Measurements from ENCODE around the gene SOWAHD. TPM values are rescaled to one million over a fixed set of nuclear protein-coding genes. Genes with fewer than 3 reads are reported as not detected.

The SOWAHD gene
- total RNA-seq, 1 donor from 2014 or later: 0.91 TPM

DNA sequence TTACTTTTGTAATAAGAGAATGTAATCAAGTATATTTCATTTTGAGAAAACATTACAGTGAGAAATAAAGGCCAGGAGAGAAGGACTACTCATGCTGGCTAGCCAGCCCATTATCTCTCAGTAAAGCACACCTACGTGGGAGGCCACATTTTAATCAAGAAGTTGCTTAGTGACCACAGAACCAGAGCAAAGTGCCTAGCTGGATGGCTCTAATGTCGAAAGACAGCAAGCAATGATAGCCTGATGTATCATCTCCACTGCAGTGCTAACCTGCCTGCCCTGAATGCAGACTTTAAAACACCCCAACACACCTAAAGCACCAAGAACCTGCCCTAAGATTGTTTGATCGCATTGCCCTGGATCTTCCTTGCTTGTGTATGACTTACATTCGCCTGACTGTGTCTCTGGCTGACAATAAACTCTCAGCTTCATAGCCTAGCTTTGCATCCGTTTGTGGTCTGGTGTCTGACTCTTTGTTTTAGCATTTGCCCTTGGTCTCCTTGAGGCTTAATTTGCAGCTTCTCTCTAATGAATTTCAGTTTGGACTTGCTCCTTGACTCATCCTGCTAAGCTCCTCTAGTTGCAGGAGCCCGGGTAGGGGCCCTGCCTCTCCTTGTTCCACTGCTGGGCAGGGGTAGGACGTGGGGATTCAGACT lies 31.4 kb upstream of the SOWAHD start:
- TF ChIP-seq, protein P1, sequence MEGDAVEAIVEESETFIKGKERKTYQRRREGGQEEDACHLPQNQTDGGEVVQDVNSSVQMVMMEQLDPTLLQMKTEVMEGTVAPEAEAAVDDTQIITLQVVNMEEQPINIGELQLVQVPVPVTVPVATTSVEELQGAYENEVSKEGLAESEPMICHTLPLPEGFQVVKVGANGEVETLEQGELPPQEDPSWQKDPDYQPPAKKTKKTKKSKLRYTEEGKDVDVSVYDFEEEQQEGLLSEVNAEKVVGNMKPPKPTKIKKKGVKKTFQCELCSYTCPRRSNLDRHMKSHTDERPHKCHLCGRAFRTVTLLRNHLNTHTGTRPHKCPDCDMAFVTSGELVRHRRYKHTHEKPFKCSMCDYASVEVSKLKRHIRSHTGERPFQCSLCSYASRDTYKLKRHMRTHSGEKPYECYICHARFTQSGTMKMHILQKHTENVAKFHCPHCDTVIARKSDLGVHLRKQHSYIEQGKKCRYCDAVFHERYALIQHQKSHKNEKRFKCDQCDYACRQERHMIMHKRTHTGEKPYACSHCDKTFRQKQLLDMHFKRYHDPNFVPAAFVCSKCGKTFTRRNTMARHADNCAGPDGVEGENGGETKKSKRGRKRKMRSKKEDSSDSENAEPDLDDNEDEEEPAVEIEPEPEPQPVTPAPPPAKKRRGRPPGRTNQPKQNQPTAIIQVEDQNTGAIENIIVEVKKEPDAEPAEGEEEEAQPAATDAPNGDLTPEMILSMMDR (IDR thresholded peaks at IDR 0.05; ENCODE audit: unreplicated experiment): no peak
- Mint-ChIP-seq H3K27ac (no peak overlapping the region), H3K9me3 (ENCODE audit: low read depth) (peaks cover 7% of the 10 kb centered on the region), H3K27me3 (peaks cover 3% of the 10 kb centered on the region), H3K36me3 (ENCODE audit: insufficient read depth) (no peaks in the 10 kb centered on the region), H3K4me1 (ENCODE audit: low read depth) (no peaks in the 10 kb centered on the region), H3K4me3 (ENCODE audit: low read depth) (no peak overlapping the region)
- DNase-seq (ENCODE audit: low spot score, unreplicated experiment): no peak

- H3K27ac Mint-ChIP-seq: no peak overlapping the region
- no peak for DNase-seq (ENCODE audit: low spot score, unreplicated experiment)
- no peaks in the 10 kb centered on the region for H3K4me1 Mint-ChIP-seq (ENCODE audit: low read depth)
- no peak overlapping the region for H3K4me3 Mint-ChIP-seq (ENCODE audit: low read depth)
- TF ChIP-seq, protein P1 (IDR thresholded peaks at IDR 0.05; ENCODE audit: unreplicated experiment): peak; percentile 36
- H3K36me3 Mint-ChIP-seq (ENCODE audit: insufficient read depth): no peaks in the 10 kb centered on the region
- peaks cover 6% of the 10 kb centered on the region for H3K9me3 Mint-ChIP-seq (ENCODE audit: low read depth)
- peaks cover 3% of the 10 kb centered on the region for H3K27me3 Mint-ChIP-seq
These were observed 29.9 kb upstream of the SOWAHD start for GRCh38 chrX:119728487-119728886.

DNA sequence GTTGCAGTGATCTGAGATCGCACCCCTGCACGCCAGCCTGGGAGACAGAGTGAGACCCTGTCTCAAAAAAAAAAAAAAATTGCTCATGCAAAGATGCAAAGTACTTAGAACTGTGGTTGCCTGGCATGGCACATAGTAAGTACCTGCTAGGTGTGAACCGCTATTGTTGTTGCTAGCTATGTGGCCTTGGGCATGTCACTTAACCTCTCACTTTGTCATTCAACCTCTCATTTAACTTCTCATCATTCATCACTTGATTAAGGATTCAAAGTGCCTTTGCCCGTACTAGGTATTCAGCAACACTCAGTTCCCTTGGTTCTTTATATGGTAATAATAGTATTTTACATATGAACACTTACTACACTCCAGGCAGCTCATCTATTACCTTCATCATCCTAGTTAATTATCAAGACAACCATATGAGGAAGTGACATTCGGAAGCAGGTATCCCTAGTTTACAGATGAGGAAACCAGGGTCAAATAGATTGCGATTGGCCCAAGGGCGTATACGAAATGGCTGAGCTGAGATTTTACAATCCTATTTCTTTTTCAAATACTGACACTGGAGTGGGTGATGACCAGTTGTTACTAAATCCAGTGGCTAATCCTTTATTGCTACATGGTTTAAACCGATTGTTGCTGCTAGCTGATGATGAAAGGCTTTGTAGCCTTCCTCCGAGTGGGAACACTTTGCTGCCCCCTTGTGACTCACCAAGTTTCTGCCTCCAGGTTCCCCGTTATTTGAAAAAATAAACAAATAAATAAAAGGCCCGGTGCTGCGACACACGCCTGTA lies 28.8 kb upstream of the SOWAHD start:
- Mint-ChIP-seq H3K4me3 (ENCODE audit: low read depth) (no peak overlapping the region), H3K4me1 (ENCODE audit: low read depth) (no peaks in the 10 kb centered on the region), H3K9me3 (ENCODE audit: low read depth) (peaks cover 6% of the 10 kb centered on the region), H3K36me3 (ENCODE audit: insufficient read depth) (no peaks in the 10 kb centered on the region), H3K27ac (no peak overlapping the region), H3K27me3 (peaks cover 3% of the 10 kb centered on the region)
- TF ChIP-seq, protein P1 (IDR thresholded peaks at IDR 0.05; ENCODE audit: unreplicated experiment): peak; percentile 59
- peak; percentile 17 for DNase-seq (ENCODE audit: low spot score, unreplicated experiment)

DNA sequence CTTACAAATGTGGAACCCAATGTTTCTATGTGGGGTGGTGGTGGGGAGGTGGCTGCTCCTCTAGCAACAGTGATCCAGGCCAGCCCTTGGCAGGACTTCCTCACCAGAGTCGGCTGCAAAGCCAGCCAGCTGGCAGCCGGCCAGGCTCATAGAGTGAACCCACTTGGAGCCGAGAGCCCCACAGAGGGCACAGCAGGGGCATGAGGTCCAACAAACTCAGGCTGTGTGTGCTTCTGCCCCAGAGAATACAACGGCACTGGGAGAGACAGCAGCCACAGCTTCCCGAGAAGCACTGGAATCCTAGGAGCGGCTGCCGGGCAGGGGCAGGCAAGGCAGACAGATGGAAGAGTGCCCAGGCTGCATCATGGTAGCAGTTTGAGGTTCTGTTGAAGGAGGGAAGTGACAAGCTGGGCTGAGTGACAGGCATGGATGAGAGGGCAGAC lies 23.5 kb upstream of the SOWAHD start:
- no peak overlapping the region for H3K4me3 Mint-ChIP-seq (ENCODE audit: low read depth)
- H3K27me3 Mint-ChIP-seq: peaks cover 3% of the 10 kb centered on the region
- no peak for DNase-seq (ENCODE audit: low spot score, unreplicated experiment)
- H3K4me1 Mint-ChIP-seq (ENCODE audit: low read depth): no peaks in the 10 kb centered on the region
- H3K36me3 Mint-ChIP-seq (ENCODE audit: insufficient read depth): no peaks in the 10 kb centered on the region
- H3K9me3 Mint-ChIP-seq (ENCODE audit: low read depth): peaks cover 6% of the 10 kb centered on the region
- TF ChIP-seq, protein P1 (IDR thresholded peaks at IDR 0.05; ENCODE audit: unreplicated experiment): no peak
- H3K27ac Mint-ChIP-seq: no peak overlapping the region

- Mint-ChIP-seq H3K9me3 (ENCODE audit: low read depth) (peaks cover 6% of the 10 kb centered on the region), H3K27me3 (peaks cover 3% of the 10 kb centered on the region), H3K36me3 (ENCODE audit: insufficient read depth) (no peaks in the 10 kb centered on the region), H3K4me1 (ENCODE audit: low read depth) (no peaks in the 10 kb centered on the region), H3K4me3 (ENCODE audit: low read depth) (no peak overlapping the region), H3K27ac (no peak overlapping the region)
- TF ChIP-seq, protein P1 (IDR thresholded peaks at IDR 0.05; ENCODE audit: unreplicated experiment): no peak
- DNase-seq (ENCODE audit: low spot score, unreplicated experiment): no peak
These were observed 22.9 kb upstream of the SOWAHD start for GRCh38 chrX:119735467-119735866.
